Uterus (tissue), 2 donors: ENCODE data around the gene GRIN2A.

Source experiments
- POLR2A ChIP-seq, 2 donors: fragments of 450-650 bp; IDR thresholded peaks; one replicate each; pipeline ENCODE4 v1.6.1; 2016; ENCODE audit warnings: antibody characterized with exemption in 2 of 2, mild to moderate bottlenecking in 1 of 2, moderate library complexity in 1 of 2
- TF ChIP-seq, protein P1 (sequence below), 4 experiments: fragments of 200-600 bp in 2 of 4; fragments of 450-650 bp in 2 of 4; sonication (generic) in 2 of 4; IDR thresholded peaks; one replicate each; pipeline ENCODE4 v1.5.1; 2016 to 2019; ENCODE audit warnings: antibody characterized with exemption in 4 of 4, mild to moderate bottlenecking in 2 of 4, moderate library complexity in 1 of 4

DNA sequence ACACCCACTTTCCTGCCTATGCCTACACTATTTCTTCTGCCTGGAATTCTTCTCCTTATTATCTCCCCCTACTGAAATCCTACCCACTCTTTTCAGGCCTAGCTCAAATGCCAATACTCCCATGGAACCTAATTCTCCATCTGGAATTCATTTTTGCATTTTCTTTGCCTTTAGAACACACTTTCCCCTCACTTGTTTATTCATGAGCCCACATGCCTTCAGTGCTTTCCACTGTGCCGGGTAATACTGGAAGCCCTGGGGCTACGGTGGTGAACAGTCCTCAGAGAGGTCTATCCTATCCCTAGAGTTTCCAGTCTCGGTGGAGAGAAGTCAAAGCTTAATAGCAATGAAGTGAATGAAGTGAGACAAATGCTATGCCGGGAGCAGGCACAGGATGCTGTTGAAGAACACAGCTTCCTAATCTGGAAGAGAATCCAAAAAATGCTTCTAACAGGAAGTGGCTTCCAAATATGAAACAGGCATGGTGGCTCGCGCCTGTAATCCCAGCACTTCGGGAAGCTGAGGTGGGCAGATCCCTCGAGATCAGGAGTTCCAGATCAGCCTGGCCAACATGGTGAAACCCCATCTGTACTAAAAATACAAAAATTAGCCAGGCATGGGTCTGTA lies 322.4 kb downstream of the GRIN2A start:
- TF ChIP-seq, protein P1, sequence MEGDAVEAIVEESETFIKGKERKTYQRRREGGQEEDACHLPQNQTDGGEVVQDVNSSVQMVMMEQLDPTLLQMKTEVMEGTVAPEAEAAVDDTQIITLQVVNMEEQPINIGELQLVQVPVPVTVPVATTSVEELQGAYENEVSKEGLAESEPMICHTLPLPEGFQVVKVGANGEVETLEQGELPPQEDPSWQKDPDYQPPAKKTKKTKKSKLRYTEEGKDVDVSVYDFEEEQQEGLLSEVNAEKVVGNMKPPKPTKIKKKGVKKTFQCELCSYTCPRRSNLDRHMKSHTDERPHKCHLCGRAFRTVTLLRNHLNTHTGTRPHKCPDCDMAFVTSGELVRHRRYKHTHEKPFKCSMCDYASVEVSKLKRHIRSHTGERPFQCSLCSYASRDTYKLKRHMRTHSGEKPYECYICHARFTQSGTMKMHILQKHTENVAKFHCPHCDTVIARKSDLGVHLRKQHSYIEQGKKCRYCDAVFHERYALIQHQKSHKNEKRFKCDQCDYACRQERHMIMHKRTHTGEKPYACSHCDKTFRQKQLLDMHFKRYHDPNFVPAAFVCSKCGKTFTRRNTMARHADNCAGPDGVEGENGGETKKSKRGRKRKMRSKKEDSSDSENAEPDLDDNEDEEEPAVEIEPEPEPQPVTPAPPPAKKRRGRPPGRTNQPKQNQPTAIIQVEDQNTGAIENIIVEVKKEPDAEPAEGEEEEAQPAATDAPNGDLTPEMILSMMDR (IDR thresholded peaks at IDR 0.05) = no peak
- no peak for TF ChIP-seq POLR2A (IDR thresholded peaks at IDR 0.05)
